ENCODE results near the gene CCDC28B.

CCDC28B gene

GRCh38 chr1:32195972-32196823, 4.2 kb upstream of the CCDC28B start:
- H3K9ac ChIP-seq (ENCODE audit: low read length), result no peak overlapping the region
- H3K36me3 ChIP-seq (ENCODE audit: control insufficient read depth, low read depth, low read length), result peaks cover 70% of the 10 kb centered on the region
- no peak overlapping the region for H3K27ac ChIP-seq (ENCODE audit: low read length)
- no peaks in the 10 kb centered on the region for H3K27me3 ChIP-seq (ENCODE audit: control insufficient read depth, insufficient read depth, low read length)
- H3K4me3 ChIP-seq (ENCODE audit: low read length), result no peak overlapping the region
- peaks cover 17% of the 10 kb centered on the region for H3K4me1 ChIP-seq (ENCODE audit: control insufficient read depth, low read depth, low read length)
- no peaks in the 10 kb centered on the region for H3K9me3 ChIP-seq (ENCODE audit: control insufficient read depth, low read depth, low read length)

GRCh38 chr1:32197074-32197473, 3.3 kb upstream of the CCDC28B start:
- H3K27ac ChIP-seq (ENCODE audit: low read length), result no peak overlapping the region
- H3K9me3 ChIP-seq (ENCODE audit: control insufficient read depth, low read depth, low read length), result no peaks in the 10 kb centered on the region
- no peaks in the 10 kb centered on the region for H3K27me3 ChIP-seq (ENCODE audit: control insufficient read depth, insufficient read depth, low read length)
- peaks cover 24% of the 10 kb centered on the region for H3K4me1 ChIP-seq (ENCODE audit: control insufficient read depth, low read depth, low read length)
- H3K36me3 ChIP-seq (ENCODE audit: control insufficient read depth, low read depth, low read length), result peaks cover 61% of the 10 kb centered on the region
- no peak overlapping the region for H3K9ac ChIP-seq (ENCODE audit: low read length)
- no peak overlapping the region for H3K4me3 ChIP-seq (ENCODE audit: low read length)

GRCh38 chr1:32197837-32198236, 2.6 kb upstream of the CCDC28B start:
- peaks cover 25% of the 10 kb centered on the region for H3K4me1 ChIP-seq (ENCODE audit: control insufficient read depth, low read depth, low read length)
- no peaks in the 10 kb centered on the region for H3K27me3 ChIP-seq (ENCODE audit: control insufficient read depth, insufficient read depth, low read length)
- H3K9ac ChIP-seq (ENCODE audit: low read length), result no peak overlapping the region
- peaks cover 54% of the 10 kb centered on the region for H3K36me3 ChIP-seq (ENCODE audit: control insufficient read depth, low read depth, low read length)
- no peak overlapping the region for H3K27ac ChIP-seq (ENCODE audit: low read length)
- no peak overlapping the region for H3K4me3 ChIP-seq (ENCODE audit: low read length)
- no peaks in the 10 kb centered on the region for H3K9me3 ChIP-seq (ENCODE audit: control insufficient read depth, low read depth, low read length)

- Histone ChIP-seq H3K27ac (ENCODE audit: low read length) (no peak overlapping the region), H3K9ac (ENCODE audit: low read length) (no peak overlapping the region)
These were observed 2.0 kb upstream of the CCDC28B start for GRCh38 chr1:32198237-32199042.

GRCh38 chr1:32199043-32199716, 1.2 kb upstream of the CCDC28B start:
- H3K9me3 ChIP-seq (ENCODE audit: control insufficient read depth, low read depth, low read length), result no peaks in the 10 kb centered on the region
- H3K4me1 ChIP-seq (ENCODE audit: control insufficient read depth, low read depth, low read length), result peaks cover 25% of the 10 kb centered on the region
- peaks cover 4% of the 10 kb centered on the region for H3K27me3 ChIP-seq (ENCODE audit: control insufficient read depth, insufficient read depth, low read length)
- H3K9ac ChIP-seq (ENCODE audit: low read length), result no peak overlapping the region
- H3K4me3 ChIP-seq (ENCODE audit: low read length), result peak overlapping the region; percentile 74
- H3K36me3 ChIP-seq (ENCODE audit: control insufficient read depth, low read depth, low read length), result peaks cover 40% of the 10 kb centered on the region
- no peak overlapping the region for H3K27ac ChIP-seq (ENCODE audit: low read length)

More at GRCh38 chr1:32198237-32199042, 2.0 kb upstream of the CCDC28B start:
- Histone ChIP-seq H3K4me3 (ENCODE audit: low read length) (no peak overlapping the region), H3K27me3 (ENCODE audit: control insufficient read depth, insufficient read depth, low read length) (no peaks in the 10 kb centered on the region), H3K4me1 (ENCODE audit: control insufficient read depth, low read depth, low read length) (peaks cover 25% of the 10 kb centered on the region), H3K36me3 (ENCODE audit: control insufficient read depth, low read depth, low read length) (peaks cover 48% of the 10 kb centered on the region), H3K9me3 (ENCODE audit: control insufficient read depth, low read depth, low read length) (no peaks in the 10 kb centered on the region)

- Histone ChIP-seq H3K9ac (ENCODE audit: low read length) (no peak overlapping the region), H3K4me3 (ENCODE audit: low read length) (peak overlapping the region; percentile 74), H3K9me3 (ENCODE audit: control insufficient read depth, low read depth, low read length) (no peaks in the 10 kb centered on the region), H3K36me3 (ENCODE audit: control insufficient read depth, low read depth, low read length) (peaks cover 35% of the 10 kb centered on the region), H3K4me1 (ENCODE audit: control insufficient read depth, low read depth, low read length) (peaks cover 27% of the 10 kb centered on the region), H3K27me3 (ENCODE audit: control insufficient read depth, insufficient read depth, low read length) (peaks cover 10% of the 10 kb centered on the region), H3K27ac (ENCODE audit: low read length) (no peak overlapping the region)
These were observed 700 bp upstream of the CCDC28B start for GRCh38 chr1:32199717-32200072.

GRCh38 chr1:32201011-32201855, 838 bp downstream of the CCDC28B start:
- no peaks in the 10 kb centered on the region for H3K9me3 ChIP-seq (ENCODE audit: control insufficient read depth, low read depth, low read length)
- H3K36me3 ChIP-seq (ENCODE audit: control insufficient read depth, low read depth, low read length), result peaks cover 22% of the 10 kb centered on the region
- H3K27me3 ChIP-seq (ENCODE audit: control insufficient read depth, insufficient read depth, low read length), result peaks cover 13% of the 10 kb centered on the region
- peaks cover 30% of the 10 kb centered on the region for H3K4me1 ChIP-seq (ENCODE audit: control insufficient read depth, low read depth, low read length)
- peak overlapping the region; percentile 58 for H3K9ac ChIP-seq (ENCODE audit: low read length)
- H3K4me3 ChIP-seq (ENCODE audit: low read length), result peak overlapping the region; percentile 74
- H3K27ac ChIP-seq (ENCODE audit: low read length), result no peak overlapping the region

GRCh38 chr1:32204943-32205361, 4.6 kb downstream of the CCDC28B start:
- Histone ChIP-seq H3K9ac (ENCODE audit: low read length) (peak overlapping the region; percentile 86), H3K27ac (ENCODE audit: low read length) (no peak overlapping the region), H3K4me1 (ENCODE audit: control insufficient read depth, low read depth, low read length) (peaks cover 18% of the 10 kb centered on the region), H3K36me3 (ENCODE audit: control insufficient read depth, low read depth, low read length) (no peaks in the 10 kb centered on the region), H3K9me3 (ENCODE audit: control insufficient read depth, low read depth, low read length) (no peaks in the 10 kb centered on the region), H3K4me3 (ENCODE audit: low read length) (peak overlapping the region; percentile 73), H3K27me3 (ENCODE audit: control insufficient read depth, insufficient read depth, low read length) (peaks cover 17% of the 10 kb centered on the region)

- no peaks in the 10 kb centered on the region for H3K36me3 ChIP-seq (ENCODE audit: control insufficient read depth, low read depth, low read length)
- peaks cover 17% of the 10 kb centered on the region for H3K27me3 ChIP-seq (ENCODE audit: control insufficient read depth, insufficient read depth, low read length)
- H3K9me3 ChIP-seq (ENCODE audit: control insufficient read depth, low read depth, low read length), result no peaks in the 10 kb centered on the region
- H3K4me3 ChIP-seq (ENCODE audit: low read length), result peak within 1 kb of the TSS; percentile 73
- no peak within 1 kb of the TSS for H3K27ac ChIP-seq (ENCODE audit: low read length)
- peaks cover 15% of the 10 kb centered on the region for H3K4me1 ChIP-seq (ENCODE audit: control insufficient read depth, low read depth, low read length)
- peak within 1 kb of the TSS; percentile 86 for H3K9ac ChIP-seq (ENCODE audit: low read length)
These were observed 5.3 kb downstream of the CCDC28B start, which contains the start of gene IQCC for GRCh38 chr1:32205401-32206370. Gene IQCC, plus strand, starts transcription at chr1:32205671. Its CDS starts 11 bp downstream, at chr1:32205682.

- peaks cover 5% of the 10 kb centered on the region for H3K4me1 ChIP-seq (ENCODE audit: control insufficient read depth, low read depth, low read length)
- no peaks in the 10 kb centered on the region for H3K9me3 ChIP-seq (ENCODE audit: control insufficient read depth, low read depth, low read length)
- no peak overlapping the region for H3K4me3 ChIP-seq (ENCODE audit: low read length)
- H3K9ac ChIP-seq (ENCODE audit: low read length), result no peak overlapping the region
- no peak overlapping the region for H3K27ac ChIP-seq (ENCODE audit: low read length)
- no peaks in the 10 kb centered on the region for H3K36me3 ChIP-seq (ENCODE audit: control insufficient read depth, low read depth, low read length)
- H3K27me3 ChIP-seq (ENCODE audit: control insufficient read depth, insufficient read depth, low read length), result peaks cover 17% of the 10 kb centered on the region
These were observed 8.1 kb downstream of the CCDC28B start for GRCh38 chr1:32208469-32208868.

All from iPS-18a (cell line).